ENCODE data around the gene CEP44. TPM values are rescaled to one million over a fixed set of nuclear protein-coding genes. Genes with fewer than 3 reads are reported as not detected.

The CEP44 gene
- total RNA-seq, 1 experiment from 2014 or later: 8.4 TPM

DNA sequence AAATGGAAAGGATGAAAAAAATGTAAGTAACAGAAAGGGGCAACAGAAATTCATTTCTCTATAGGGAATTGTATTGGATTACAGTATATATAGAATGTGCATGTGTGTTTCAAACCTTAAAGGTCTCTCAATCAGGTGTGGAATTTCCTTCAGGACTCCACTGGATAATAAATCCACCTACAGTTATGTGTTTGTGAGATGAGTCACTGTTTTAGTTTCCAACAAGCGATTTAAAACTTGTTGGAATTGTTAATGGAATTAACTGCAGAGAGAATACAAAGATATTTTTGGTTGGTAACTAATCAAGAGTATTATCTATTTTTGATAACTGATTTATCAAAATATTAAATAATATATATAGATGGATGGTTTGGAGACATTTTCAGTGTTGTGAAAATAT lies 32.8 kb downstream of the CEP44 start:
- Histone ChIP-seq H3K9me3 (ENCODE audit: low read length) (no peaks in the 10 kb centered on the region), H3K79me2 (ENCODE audit: low read length) (no peaks in the 10 kb centered on the region), H3K36me3 (ENCODE audit: low read depth, low read length) (no peaks in the 10 kb centered on the region; the same call in 1 of the 2 replicates), H3K4me2 (ENCODE audit: low read length) (no peak overlapping the region), H3K27ac (ENCODE audit: low read length) (no peak overlapping the region), H3K27me3 (ENCODE audit: low read length) (no peaks in the 10 kb centered on the region), H3F3A (ENCODE audit: low read length, unreplicated experiment) (no peaks in the 10 kb centered on the region), H3K9me2 (replicated peaks; ENCODE audit: low read length) (no peaks in the 10 kb centered on the region), H3K4me1 (ENCODE audit: insufficient read depth, low read length) (peaks cover 17% of the 10 kb centered on the region), H4K20me1 (ENCODE audit: low read length) (no peaks in the 10 kb centered on the region), H3K9ac (ENCODE audit: low read length) (no peak overlapping the region), H3K4me3 (ENCODE audit: low read length) (no peak overlapping the region), H2AFZ (ENCODE audit: low read length) (no peak overlapping the region)
- ATAC-seq (no peak), DNase-seq (peak; percentile 17)
- POLR2A ChIA-PET (ENCODE audit: unreplicated experiment): no interaction called here
- CTCF ChIA-PET: no interaction called here
- TF ChIP-seq EZH2phosphoT487 (IDR thresholded peaks at IDR 0.05; ENCODE audit: borderline replicate concordance, low read length): no peak
- TF ChIP-seq, protein P1, sequence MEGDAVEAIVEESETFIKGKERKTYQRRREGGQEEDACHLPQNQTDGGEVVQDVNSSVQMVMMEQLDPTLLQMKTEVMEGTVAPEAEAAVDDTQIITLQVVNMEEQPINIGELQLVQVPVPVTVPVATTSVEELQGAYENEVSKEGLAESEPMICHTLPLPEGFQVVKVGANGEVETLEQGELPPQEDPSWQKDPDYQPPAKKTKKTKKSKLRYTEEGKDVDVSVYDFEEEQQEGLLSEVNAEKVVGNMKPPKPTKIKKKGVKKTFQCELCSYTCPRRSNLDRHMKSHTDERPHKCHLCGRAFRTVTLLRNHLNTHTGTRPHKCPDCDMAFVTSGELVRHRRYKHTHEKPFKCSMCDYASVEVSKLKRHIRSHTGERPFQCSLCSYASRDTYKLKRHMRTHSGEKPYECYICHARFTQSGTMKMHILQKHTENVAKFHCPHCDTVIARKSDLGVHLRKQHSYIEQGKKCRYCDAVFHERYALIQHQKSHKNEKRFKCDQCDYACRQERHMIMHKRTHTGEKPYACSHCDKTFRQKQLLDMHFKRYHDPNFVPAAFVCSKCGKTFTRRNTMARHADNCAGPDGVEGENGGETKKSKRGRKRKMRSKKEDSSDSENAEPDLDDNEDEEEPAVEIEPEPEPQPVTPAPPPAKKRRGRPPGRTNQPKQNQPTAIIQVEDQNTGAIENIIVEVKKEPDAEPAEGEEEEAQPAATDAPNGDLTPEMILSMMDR (conservative IDR thresholded peaks at IDR 0.05; ENCODE audit: low read depth, low read length): no peak
- BruUV-seq (replicated peaks): no TSS peak
- intact Hi-C loops (cut with micrococcal nuclease): loop anchor here (5.0 kb wide), 2 partner anchors 39 to 159 kb away; no protein-coding TSS in a partner anchor

DNA sequence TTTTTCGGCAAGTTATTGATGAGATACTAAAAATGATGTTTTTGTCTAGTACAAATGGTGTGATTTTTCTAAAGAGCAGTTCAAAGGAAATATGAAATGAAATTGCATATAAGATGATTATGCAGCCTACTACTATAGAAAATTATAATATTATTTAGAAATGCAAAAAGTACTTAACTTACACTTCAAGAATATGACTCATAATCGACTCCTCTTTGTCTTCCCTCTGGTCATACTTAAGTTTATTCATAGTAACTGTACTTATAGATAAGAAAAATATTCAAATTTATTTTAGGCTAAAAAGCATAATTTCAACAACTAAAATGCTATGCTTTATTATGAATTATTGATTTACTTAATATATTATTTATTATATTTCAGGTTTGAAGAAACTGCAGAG lies 33.2 kb downstream of the CEP44 start:
- intact Hi-C loops (cut with micrococcal nuclease): loop anchor here (5.0 kb wide), 2 partner anchors 40 to 160 kb away; no protein-coding TSS in a partner anchor
- no TSS peak for BruUV-seq (replicated peaks)

DNA sequence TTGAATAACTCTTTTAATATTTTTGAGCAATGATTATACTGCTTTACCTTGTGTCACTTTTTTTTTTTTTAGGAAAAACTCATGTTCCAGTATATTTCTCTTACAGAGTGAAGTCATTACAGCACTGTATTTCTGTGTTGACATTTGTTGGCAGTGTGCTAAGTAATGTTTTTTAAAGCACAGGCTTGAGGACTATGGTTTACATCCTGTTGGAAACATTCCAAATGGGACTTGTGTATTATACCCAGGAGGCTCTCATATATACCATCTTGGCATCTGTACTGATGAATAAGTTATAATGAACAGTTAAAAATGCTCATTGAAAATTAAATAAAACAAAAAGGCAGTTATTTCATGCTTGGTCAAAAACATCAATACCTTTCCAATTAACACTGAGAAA lies 33.8 kb downstream of the CEP44 start:
- Histone ChIP-seq H3K27ac (ENCODE audit: low read length) (no peak overlapping the region), H4K20me1 (ENCODE audit: low read length) (no peaks in the 10 kb centered on the region), H3K4me2 (ENCODE audit: low read length) (no peak overlapping the region), H3K4me3 (ENCODE audit: low read length) (no peak overlapping the region), H3K79me2 (ENCODE audit: low read length) (no peaks in the 10 kb centered on the region), H3K9ac (ENCODE audit: low read length) (no peak overlapping the region), H3K4me1 (ENCODE audit: insufficient read depth, low read length) (peaks cover 17% of the 10 kb centered on the region), H3F3A (ENCODE audit: low read length, unreplicated experiment) (no peaks in the 10 kb centered on the region), H3K27me3 (ENCODE audit: low read length) (no peaks in the 10 kb centered on the region), H3K9me2 (replicated peaks; ENCODE audit: low read length) (no peaks in the 10 kb centered on the region), H3K9me3 (ENCODE audit: low read length) (no peaks in the 10 kb centered on the region), H3K36me3 (ENCODE audit: low read depth, low read length) (no peaks in the 10 kb centered on the region; the same call in 1 of the 2 replicates), H2AFZ (ENCODE audit: low read length) (no peak overlapping the region)
- ChIA-PET CTCF (no interaction called here), POLR2A (ENCODE audit: unreplicated experiment) (no interaction called here)
- TF ChIP-seq EZH2 (IDR thresholded peaks at IDR 0.05; ENCODE audit: low read length, unreplicated experiment): no peak
- TF ChIP-seq, protein P1 (conservative IDR thresholded peaks at IDR 0.05; ENCODE audit: low read depth, low read length): no peak
- no TSS peak for BruUV-seq (replicated peaks)
- peak; percentile 40 for DNase-seq
- ATAC-seq: peak; percentile 50
- intact Hi-C loops (cut with micrococcal nuclease): loop anchor here (5.0 kb wide), 2 partner anchors 40 to 160 kb away; no protein-coding TSS in a partner anchor

More for the DNA sequence above, 33.2 kb downstream of the CEP44 start:
- Histone ChIP-seq H3K27me3 (ENCODE audit: low read length) (no peaks in the 10 kb centered on the region), H4K20me1 (ENCODE audit: low read length) (no peaks in the 10 kb centered on the region), H3K4me3 (ENCODE audit: low read length) (no peak overlapping the region), H3K9me3 (ENCODE audit: low read length) (no peaks in the 10 kb centered on the region), H3K4me2 (ENCODE audit: low read length) (no peak overlapping the region), H3K9me2 (replicated peaks; ENCODE audit: low read length) (no peaks in the 10 kb centered on the region), H3K79me2 (ENCODE audit: low read length) (no peaks in the 10 kb centered on the region), H3F3A (ENCODE audit: low read length, unreplicated experiment) (no peaks in the 10 kb centered on the region), H3K4me1 (ENCODE audit: insufficient read depth, low read length) (peaks cover 17% of the 10 kb centered on the region), H3K27ac (ENCODE audit: low read length) (no peak overlapping the region), H3K9ac (ENCODE audit: low read length) (no peak overlapping the region), H3K36me3 (ENCODE audit: low read depth, low read length) (no peaks in the 10 kb centered on the region; the same call in 1 of the 2 replicates), H2AFZ (ENCODE audit: low read length) (no peak overlapping the region)
- TF ChIP-seq EZH2 (IDR thresholded peaks at IDR 0.05; ENCODE audit: low read length, unreplicated experiment) (no peak), EZH2phosphoT487 (IDR thresholded peaks at IDR 0.05; ENCODE audit: borderline replicate concordance, low read length) (no peak)
- TF ChIP-seq, protein P1 (conservative IDR thresholded peaks at IDR 0.05; ENCODE audit: low read depth, low read length): no peak
- ATAC-seq: no peak
- DNase-seq: no peak
- CTCF ChIA-PET: no interaction called here
- POLR2A ChIA-PET (ENCODE audit: unreplicated experiment): no interaction called here
